SK-N-SH (cell line): Measurements from ENCODE around the gene FAM228B. TPM values are rescaled to one million over a fixed set of nuclear protein-coding genes. Genes with fewer than 3 reads are reported as not detected.

Source experiments
- CTCF ChIA-PET: fragments of 300-600, 350-600 bp; formaldehyde crosslinking; extraction: SDS; loops from one replicate; lab custom pipeline; 2021; lab: Yijun Ruan, JAX
- POLR2A ChIA-PET: fragments of 350-600 bp; sonication (Branson Sonifier 250); formaldehyde crosslinking; extraction: SDS; loops from one replicate; lab custom pipeline; 2020; ENCODE audit warnings: antibody characterized with exemption, inconsistent platforms; lab: Yijun Ruan, JAX
- DNase-seq: peaks from one replicate; pipeline ENCODE4 v3.0.0; 2012
- H2AFZ ChIP-seq: fragments of 200-600 bp; sonication (generic); 2 replicates; pipeline ENCODE4 v1.8.1; 2016; ENCODE audit warnings: antibody characterized with exemption, mild to moderate bottlenecking, low read depth
- H3F3A ChIP-seq: fragments of 200-600 bp; sonication (generic); replicated peaks from 2 replicates; pipeline ENCODE3; 2016; ENCODE audit warnings: antibody characterized with exemption, mild to moderate bottlenecking; ENCODE audit not compliant: insufficient read depth
- H3K27ac ChIP-seq, 2 experiments: fragments of 200-500 bp in 1 of 2; fragments of 200-600 bp in 1 of 2; sonication (Bioruptor generic) in 1 of 2; sonication (generic), shearing (Covaris generic) in 1 of 2; 2 replicates each; pipeline versions ENCODE4 v1.5.1 to v1.6.1; 2014 to 2016; ENCODE audit warnings: low read depth in 2 of 2, inconsistent platforms in 1 of 2, low read length in 1 of 2, mild to moderate bottlenecking in 1 of 2, mixed read lengths in 1 of 2
- H3K27me3 ChIP-seq: fragments of 200-600 bp; sonication (generic), shearing (Covaris generic); 2 replicates; pipeline ENCODE4 v1.6.1; 2016; ENCODE audit warnings: mixed run types; ENCODE audit not compliant: insufficient read depth
- H3K36me3 ChIP-seq, 2 experiments: fragments of 200-500 bp in 1 of 2; fragments of 200-600 bp in 1 of 2; sonication (Bioruptor generic) in 1 of 2; sonication (generic) in 1 of 2; replicated peaks in 1 of 2; 2 replicates each; pipeline versions ENCODE3 to v1.5.1; 2014 to 2016; ENCODE audit warnings: low read length in 1 of 2, mild to moderate bottlenecking in 1 of 2; ENCODE audit not compliant: insufficient read depth in 2 of 2, control insufficient read depth in 1 of 2
- H3K4me1 ChIP-seq, 2 experiments: fragments of 200-500 bp in 1 of 2; fragments of 200-600 bp in 1 of 2; sonication (Bioruptor generic) in 1 of 2; sonication (generic), shearing (Covaris generic) in 1 of 2; 2 replicates each; pipeline versions ENCODE4 v1.5.1 to v1.6.1; 2014 to 2016; ENCODE audit warnings: low read depth in 1 of 2, low read length in 1 of 2, mixed run types in 1 of 2; ENCODE audit not compliant: insufficient read depth in 2 of 2, control insufficient read depth in 1 of 2
- H3K4me2 ChIP-seq: fragments of 200-600 bp; sonication (generic), shearing (Covaris generic); 2 replicates; pipeline ENCODE4 v1.6.1; 2017; ENCODE audit warnings: mixed run types
- H3K4me3 ChIP-seq, 2 experiments: fragments of 200-500 bp in 1 of 2; fragments of 200-600 bp in 1 of 2; sonication (Bioruptor generic) in 1 of 2; sonication (generic), shearing (Covaris generic) in 1 of 2; 2 replicates each; pipeline versions ENCODE4 v1.5.1 to v1.8.1; 2014 to 2016; ENCODE audit warnings: low read depth in 2 of 2, inconsistent platforms in 1 of 2, low read length in 1 of 2, mild to moderate bottlenecking in 1 of 2, mixed read lengths in 1 of 2, moderate library complexity in 1 of 2
- H3K79me2 ChIP-seq: fragments of 200-600 bp; sonication (generic); 2 replicates; pipeline ENCODE4 v1.8.1; 2017; ENCODE audit warnings: mild to moderate bottlenecking; ENCODE audit not compliant: insufficient read depth
- H3K9ac ChIP-seq: fragments of 200-600 bp; sonication (generic); 2 replicates; pipeline ENCODE4 v1.6.1; 2017; ENCODE audit warnings: mixed run types
- H3K9me2 ChIP-seq: fragments of 200-600 bp; sonication (generic); 2 replicates; pipeline ENCODE4 v1.6.1; 2017; ENCODE audit warnings: mixed run types
- H3K9me3 ChIP-seq: fragments of 200-600 bp; sonication (generic); 2 replicates; pipeline ENCODE4 v1.6.1; 2017; ENCODE audit warnings: mixed run types, mild to moderate bottlenecking, moderate library complexity
- H4K20me1 ChIP-seq: fragments of 200-600 bp; sonication (generic); 2 replicates; pipeline ENCODE4 v1.6.1; 2017; ENCODE audit warnings: mild to moderate bottlenecking, mixed run types; ENCODE audit not compliant: insufficient read depth
- CHD2 ChIP-seq: fragments of 150-350 bp; IDR thresholded peaks from 2 replicates; pipeline ENCODE4 v1.6.1; 2018; ENCODE audit warnings: low read length; ENCODE audit not compliant: partially characterized antibody
- EP300 ChIP-seq, 2 experiments: IDR thresholded peaks; 2 replicates each; pipeline versions ENCODE4 v1.4.0 to v1.6.1; 2012; ENCODE audit warnings: borderline replicate concordance in 1 of 2, low read depth in 1 of 2, low read length in 1 of 2
- FOSL2 ChIP-seq: IDR thresholded peaks from 2 replicates; pipeline ENCODE4 v1.4.0; 2012; ENCODE audit warnings: low read depth, mild to moderate bottlenecking, moderate library complexity, borderline replicate concordance
- FOXJ3 ChIP-seq: sonication (generic); formaldehyde crosslinking; IDR thresholded peaks from 2 replicates; pipeline ENCODE4 v1.5.1; 2020; ENCODE audit warnings: mild to moderate bottlenecking, missing genetic modification reagents
- NFIC ChIP-seq: IDR thresholded peaks from 2 replicates; pipeline ENCODE4 v1.4.0; 2012; ENCODE audit warnings: borderline replicate concordance
- REST ChIP-seq: IDR thresholded peaks from 2 replicates; pipeline ENCODE4 v1.6.1; 2012; ENCODE audit warnings: mild to moderate bottlenecking, low read depth, low read length, moderate library complexity
- RFX5 ChIP-seq: IDR thresholded peaks from 2 replicates; pipeline ENCODE4 v1.6.1; 2012; ENCODE audit warnings: mild to moderate bottlenecking, improper control_type of control experiment, low read length
- WGBS: methylation state at CpG from one replicate; pipeline ENCODE4 v1.1.6; 2017; ENCODE audit warnings: low lambda C conversion rate; 5-methylcytosine and 5-hydroxymethylcytosine counted together
- polyA plus RNA-seq, 3 experiments: library from polyadenylated mRNA; depleted of rRNA; stranded (reverse); fragments of >200 nt; gene quantifications; 2 replicates each; pipeline ENCODE4 v1.2.3, GENCODE V29; 2012
- TF ChIP-seq, protein P1 (sequence below): fragments of 200-600 bp; sonication (generic); IDR thresholded peaks from 2 replicates; pipeline ENCODE4 v1.6.1; 2017; ENCODE audit warnings: antibody characterized with exemption, mild to moderate bottlenecking, moderate library complexity
- TF ChIP-seq, protein P2 (sequence below): IDR thresholded peaks from 2 replicates; pipeline ENCODE4 v1.4.0; 2012; ENCODE audit warnings: low read depth, borderline replicate concordance

Gene FAM228B
- polyA plus RNA-seq, 1 of the 3 experiments (the other 2 are of a cell fraction), result 5.3 TPM

DNA sequence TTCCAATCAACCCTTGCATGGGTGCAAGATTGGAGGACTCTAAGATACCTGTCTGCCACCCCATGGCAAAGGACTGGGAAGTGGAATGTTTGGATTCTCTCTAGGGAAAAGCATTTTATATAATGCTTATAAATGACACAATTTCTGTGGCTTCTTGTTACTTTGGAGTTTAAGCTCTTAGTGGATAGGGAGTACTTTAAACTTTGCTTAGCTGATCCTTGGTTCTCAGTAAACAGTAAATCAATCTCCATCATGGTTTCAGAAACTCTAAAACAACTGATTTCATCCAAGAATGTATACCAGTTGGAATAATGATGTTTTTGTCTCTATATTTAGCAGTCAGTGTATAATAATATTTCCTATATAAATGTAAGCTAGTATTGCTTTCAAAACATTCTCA is 37.5 kb downstream of the FAM228B start (continued):
- no peak for TF ChIP-seq REST

- Histone ChIP-seq H3K27ac (no peak overlapping the region), H3K79me2 (no peaks in the 10 kb centered on the region), H3K9me2 (no peaks in the 10 kb centered on the region), H3K27me3 (no peaks in the 10 kb centered on the region), H2AFZ (no peak overlapping the region), H3K4me2 (no peak overlapping the region), H3K9ac (no peak overlapping the region), H3K4me3 (no peak overlapping the region), H3F3A (no peaks in the 10 kb centered on the region), H3K4me1 (no peaks in the 10 kb centered on the region), H3K36me3 (peaks cover 0 to 4% of the 10 kb centered on the region in 2 experiments), H4K20me1 (no peaks in the 10 kb centered on the region), H3K9me3 (no peaks in the 10 kb centered on the region)
- POLR2A ChIA-PET, result no interaction called here
- TF ChIP-seq NFIC (no peak), FOXJ3 (CRISPR knock-in tag) (no peak), FOSL2 (no peak), EP300 (IDR thresholded peaks at IDR 0.05; ENCODE audit: borderline replicate concordance in 1 of 2, low read depth in 1 of 2, low read length in 1 of 2) (no peak), RFX5 (no peak), CHD2 (no peak)
- TF ChIP-seq, protein P1, sequence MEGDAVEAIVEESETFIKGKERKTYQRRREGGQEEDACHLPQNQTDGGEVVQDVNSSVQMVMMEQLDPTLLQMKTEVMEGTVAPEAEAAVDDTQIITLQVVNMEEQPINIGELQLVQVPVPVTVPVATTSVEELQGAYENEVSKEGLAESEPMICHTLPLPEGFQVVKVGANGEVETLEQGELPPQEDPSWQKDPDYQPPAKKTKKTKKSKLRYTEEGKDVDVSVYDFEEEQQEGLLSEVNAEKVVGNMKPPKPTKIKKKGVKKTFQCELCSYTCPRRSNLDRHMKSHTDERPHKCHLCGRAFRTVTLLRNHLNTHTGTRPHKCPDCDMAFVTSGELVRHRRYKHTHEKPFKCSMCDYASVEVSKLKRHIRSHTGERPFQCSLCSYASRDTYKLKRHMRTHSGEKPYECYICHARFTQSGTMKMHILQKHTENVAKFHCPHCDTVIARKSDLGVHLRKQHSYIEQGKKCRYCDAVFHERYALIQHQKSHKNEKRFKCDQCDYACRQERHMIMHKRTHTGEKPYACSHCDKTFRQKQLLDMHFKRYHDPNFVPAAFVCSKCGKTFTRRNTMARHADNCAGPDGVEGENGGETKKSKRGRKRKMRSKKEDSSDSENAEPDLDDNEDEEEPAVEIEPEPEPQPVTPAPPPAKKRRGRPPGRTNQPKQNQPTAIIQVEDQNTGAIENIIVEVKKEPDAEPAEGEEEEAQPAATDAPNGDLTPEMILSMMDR, result no peak
- TF ChIP-seq, protein P2, sequence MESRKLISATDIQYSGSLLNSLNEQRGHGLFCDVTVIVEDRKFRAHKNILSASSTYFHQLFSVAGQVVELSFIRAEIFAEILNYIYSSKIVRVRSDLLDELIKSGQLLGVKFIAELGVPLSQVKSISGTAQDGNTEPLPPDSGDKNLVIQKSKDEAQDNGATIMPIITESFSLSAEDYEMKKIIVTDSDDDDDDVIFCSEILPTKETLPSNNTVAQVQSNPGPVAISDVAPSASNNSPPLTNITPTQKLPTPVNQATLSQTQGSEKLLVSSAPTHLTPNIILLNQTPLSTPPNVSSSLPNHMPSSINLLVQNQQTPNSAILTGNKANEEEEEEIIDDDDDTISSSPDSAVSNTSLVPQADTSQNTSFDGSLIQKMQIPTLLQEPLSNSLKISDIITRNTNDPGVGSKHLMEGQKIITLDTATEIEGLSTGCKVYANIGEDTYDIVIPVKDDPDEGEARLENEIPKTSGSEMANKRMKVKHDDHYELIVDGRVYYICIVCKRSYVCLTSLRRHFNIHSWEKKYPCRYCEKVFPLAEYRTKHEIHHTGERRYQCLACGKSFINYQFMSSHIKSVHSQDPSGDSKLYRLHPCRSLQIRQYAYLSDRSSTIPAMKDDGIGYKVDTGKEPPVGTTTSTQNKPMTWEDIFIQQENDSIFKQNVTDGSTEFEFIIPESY, result no peak
- CTCF ChIA-PET, result interaction anchor here (0.8 to 1.8 kb wide), 2 partner anchors 16 to 78 kb away, joined by 3 to 9 read pairs; partner anchors contain the start of gene TP53I3
- 97% methylated on average over 1 of the region's 1 CpG for WGBS
- DNase-seq, result no peak
Measured at GRCh38 chr2:24162494-24162893, 39.2 kb downstream of the FAM228B start.
